SHP77 treated with DMSO at 0.1 percent for 48 hours (cell line): Measurements from ENCODE around the gene ALDH16A1.

Experiments
- DNase-seq: peaks from one replicate; lab custom pipeline; 2025; lab: John Stamatoyannopoulos, UW

Gene ALDH16A1

DNA sequence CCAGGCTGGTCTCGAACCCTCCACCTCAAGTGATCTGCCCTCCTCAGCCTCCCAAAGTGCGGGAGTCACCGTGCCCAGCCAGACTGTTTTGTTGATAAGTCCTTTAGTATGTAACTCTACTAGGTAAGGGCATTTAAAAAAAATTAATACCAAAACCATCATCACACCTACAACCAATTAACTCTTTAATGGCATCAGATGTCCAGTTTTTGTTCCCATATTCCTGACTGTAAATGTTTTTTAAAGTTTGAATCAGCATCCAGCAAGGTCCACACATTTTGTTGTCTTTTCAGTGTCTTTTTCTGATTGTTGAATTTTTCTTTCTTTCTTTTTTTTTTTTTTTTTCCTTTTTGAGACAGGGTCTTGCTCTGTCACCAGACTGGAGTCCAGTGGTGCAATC is 65.0 kb downstream of the ALDH16A1 start:
- DNase-seq, result no peak
